Measurements from ENCODE around the gene COL6A2. TPM values are rescaled to one million over a fixed set of nuclear protein-coding genes. Genes with fewer than 3 reads are reported as not detected.

The COL6A2 gene
- total and polyA plus RNA-seq, 2 of the 4 experiments (the other 2 are of a cell fraction), result 208 to 1,065 TPM

- Histone ChIP-seq H2BK120ac (ENCODE audit: low read depth, low read length) (no peak overlapping the region), H2BK15ac (ENCODE audit: low read depth, low read length) (no peak overlapping the region), H3K4me2 (ENCODE audit: low read depth, low read length) (no peak overlapping the region), H3K9me1 (ENCODE audit: insufficient read depth, low read length) (0 out of 2 replicates have a peak, but pooled peaks cover under 1% of the 10 kb centered on the region), H2AK9ac (replicated peaks; ENCODE audit: low read depth, low read length, poor library complexity) (no peak overlapping the region), H3K4me1 (ENCODE audit: control insufficient read depth, insufficient read depth, low read length) (no peaks in the 10 kb centered on the region), H3K79me1 (ENCODE audit: low read depth in 1 of 2, low read length in 2 of 2) (no peaks in the 10 kb centered on the region), H2BK20ac (ENCODE audit: low read depth, low read length) (no peak overlapping the region), H2AK5ac (ENCODE audit: low read depth, low read length) (no peak overlapping the region), H3K56ac (ENCODE audit: extremely low read depth, insufficient read depth, low read length) (no peak overlapping the region), H2AFZ (replicated peaks; ENCODE audit: low read length, poor library complexity) (no peak overlapping the region), H3K4ac (ENCODE audit: low read depth, low read length) (no peak overlapping the region), H3K18ac (ENCODE audit: low read depth, low read length) (no peak overlapping the region), H3K23ac (ENCODE audit: low read depth, low read length) (no peak overlapping the region), H2BK5ac (ENCODE audit: low read depth, low read length, poor library complexity, severe bottlenecking) (no peak overlapping the region), H3K27ac (ENCODE audit: insufficient read depth, low read length) (no peak overlapping the region), H4K91ac (ENCODE audit: insufficient read depth, low read depth, low read length) (no peak overlapping the region), H3K9ac (ENCODE audit: low read depth, low read length) (no peak overlapping the region), H3K36me3 (ENCODE audit: control insufficient read depth, insufficient read depth, low read length) (peaks cover 5% of the 10 kb centered on the region), H4K20me1 (ENCODE audit: insufficient read depth, low read length) (no peaks in the 10 kb centered on the region), H3K4me3 (ENCODE audit: insufficient read depth, low read depth, low read length) (no peak overlapping the region), H3K27me3 (ENCODE audit: control insufficient read depth, insufficient read depth, low read length) (no peaks in the 10 kb centered on the region), H3K14ac (replicated peaks; ENCODE audit: low read depth, low read length) (no peak overlapping the region), H4K8ac (ENCODE audit: low read depth in 2 of 2, low read length in 2 of 2) (no peak overlapping the region), H3K9me3 (ENCODE audit: control insufficient read depth, insufficient read depth, low read length) (peaks cover 2% of the 10 kb centered on the region; the same call in 1 of the 2 replicates), H4K5ac (ENCODE audit: low read depth, low read length) (no peak overlapping the region)
- DNase-seq (no peak), ATAC-seq (ENCODE audit: low read depth) (no peak)
- TF ChIP-seq RFX5 (IDR thresholded peaks at IDR 0.05; ENCODE audit: low read depth, low read length), result no peak
- no peak for TF ChIP-seq CEBPB (IDR thresholded peaks at IDR 0.05; ENCODE audit: low read depth, low read length)
- intact Hi-C loops (cut with micrococcal nuclease), result no loop called here
- BruUV-seq (replicated peaks), result no TSS peak
- POLR2A ChIA-PET (ENCODE audit: unreplicated experiment), result no interaction called here
- 83% methylated on average over 41 of the region's 72 CpGs; no CpG with 5 or more reads in 1 of the 2 experiments for WGBS, 2 experiments (ENCODE audit: extremely low coverage in 2 of 2, insufficient read length in 1 of 2)
- CTCF ChIA-PET, result no interaction called here
- dilution Hi-C loops (cut with HindIII; ENCODE audit: low sequenced_read_pairs, unreplicated experiment), result no loop called here
- in situ Hi-C loops (cut with MboI; ENCODE audit: low sequenced_read_pairs), result no loop called here
Observed at GRCh38 chr21:46160907-46161632, 63.2 kb downstream of the COL6A2 start.
